Panc1 (cell line): Measurements from ENCODE around the gene ADISSP. TPM values are rescaled to one million over a fixed set of nuclear protein-coding genes. Genes with fewer than 3 reads are reported as not detected.

ENCODE experiments used
- ATAC-seq: fragments of 200-7000 bp; cut with Tn5 transposase; 2 replicates; pipeline ENCODE4 v1.9.1; 2020; ENCODE audit warnings: mild to moderate bottlenecking, moderate library complexity
- BruUV-seq: library from RNA; stranded (reverse); fragments of 400-500 nt; replicated peaks from 2 replicates; lab custom pipeline; 2021; lab: Mats Ljungman, UMichigan
- CTCF ChIA-PET: fragments of 300-600 bp; sonication (Branson Sonifier 250); formaldehyde crosslinking; loops from one replicate; lab custom pipeline; 2022; ENCODE audit warnings: antibody characterized with exemption; lab: Charles Lee
- POLR2A ChIA-PET: fragments of 300-600 bp; sonication (Branson Sonifier 250); formaldehyde crosslinking; loops from one replicate; lab custom pipeline; 2022; ENCODE audit warnings: antibody characterized with exemption; lab: Charles Lee
- DNase-seq: peaks from one replicate; pipeline ENCODE4 v3.0.0-alpha.2; 2010; ENCODE audit warnings: low read depth, low spot score
- H3K27ac ChIP-seq: 2 replicates; pipeline ENCODE4 v1.5.1; 2011; ENCODE audit warnings: mild to moderate bottlenecking, low read length, inconsistent platforms
- H3K27me3 ChIP-seq: fragments of 200-500 bp; sonication (Bioruptor generic); 2 replicates; pipeline ENCODE4 v1.6.0; 2014; ENCODE audit warnings: low read length, inconsistent platforms; ENCODE audit not compliant: control insufficient read depth, insufficient read depth
- H3K36me3 ChIP-seq: fragments of 200-500 bp; sonication (Bioruptor generic); 2 replicates; pipeline ENCODE4 v1.5.1; 2014; ENCODE audit warnings: inconsistent platforms, mild to moderate bottlenecking, low read length, moderate library complexity; ENCODE audit not compliant: control insufficient read depth, insufficient read depth
- H3K4me1 ChIP-seq: 2 replicates; pipeline ENCODE4 v1.5.1; 2011; ENCODE audit warnings: inconsistent platforms, mild to moderate bottlenecking, low read length, moderate library complexity; ENCODE audit not compliant: control insufficient read depth, insufficient read depth
- H3K4me3 ChIP-seq, 2 experiments: 2 replicates each; pipeline ENCODE4 v1.5.1; 2011 to 2012; ENCODE audit warnings: low read depth in 2 of 2, low read length in 2 of 2, mild to moderate bottlenecking in 2 of 2, inconsistent platforms in 1 of 2, moderate library complexity in 1 of 2
- H3K9me3 ChIP-seq: fragments of 200-500 bp; sonication (Bioruptor generic); 2 replicates; pipeline ENCODE4 v1.5.1; 2014; ENCODE audit warnings: low read depth, mild to moderate bottlenecking, inconsistent platforms, low read length, moderate library complexity; ENCODE audit not compliant: control insufficient read depth, insufficient read depth
- POLR2AphosphoS5 ChIP-seq: IDR thresholded peaks from 2 replicates; pipeline ENCODE4 v1.6.1; 2012; ENCODE audit warnings: mild to moderate bottlenecking, low read depth, low read length, moderate library complexity
- SIN3A ChIP-seq: IDR thresholded peaks from 2 replicates; pipeline ENCODE4 v1.6.1; 2012; ENCODE audit warnings: low read depth, mild to moderate bottlenecking, low read length, moderate library complexity, borderline replicate concordance; ENCODE audit not compliant: insufficient read depth
- TCF7L2 ChIP-seq: IDR thresholded peaks from 2 replicates; pipeline ENCODE4 v1.6.1; 2011; ENCODE audit warnings: mild to moderate bottlenecking, low read depth, low read length, inconsistent platforms
- in situ Hi-C: cut with HindIII; loops from 2 replicates; pipeline ENCODE4 v1.10.0; 2016; ENCODE audit warnings: low sequenced_read_pairs, low pct_unique_long_range_greater_than_20kb
- intact Hi-C: fragments of 100-400 bp; cut with micrococcal nuclease; formaldehyde crosslinking; loops from one replicate; pipeline ENCODE4 v1.10.0; 2022; ENCODE audit not compliant: unreplicated experiment
- total RNA-seq: library from RNA; stranded (reverse); gene quantifications from one replicate; pipeline ENCODE4 v1.2.1, GENCODE V29; 2021; ENCODE audit not compliant: unreplicated experiment
- TF ChIP-seq, protein P1 (sequence below): fragments of 450-650 bp; IDR thresholded peaks from 2 replicates; pipeline ENCODE4 v1.5.1; 2017; ENCODE audit warnings: mild to moderate bottlenecking
- TF ChIP-seq, protein P2 (sequence below), 2 experiments: IDR thresholded peaks; 2 replicates each; pipeline ENCODE4 v1.6.1; 2011 to 2012; ENCODE audit warnings: low read depth in 2 of 2, control low read depth in 1 of 2, low read length in 1 of 2, mild to moderate bottlenecking in 1 of 2, moderate library complexity in 1 of 2; ENCODE audit not compliant: insufficient read depth in 1 of 2

The ADISSP gene
- total RNA-seq, 1 experiment from 2014 or later = 100 TPM

DNA sequence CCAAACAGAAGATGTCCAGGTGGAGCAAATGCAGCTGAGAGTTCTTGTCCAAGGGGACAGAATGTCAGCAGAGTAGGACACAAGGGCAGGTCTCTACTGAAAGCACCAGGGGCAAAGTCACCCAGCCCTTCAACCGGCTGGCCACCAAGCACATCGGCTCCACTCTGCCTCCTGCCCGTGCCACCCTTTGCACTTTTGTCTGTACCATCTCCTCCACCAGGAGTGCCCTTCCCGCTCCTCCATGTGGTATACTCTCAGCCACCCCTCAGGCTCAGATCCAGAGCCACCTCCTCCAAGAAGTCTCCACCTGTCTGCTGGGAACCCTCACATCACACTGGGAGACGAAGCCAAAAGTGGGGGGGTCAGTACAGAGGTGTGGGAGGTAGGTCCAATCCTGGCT, 39.2 kb downstream of the ADISSP start:
- no peak for TF ChIP-seq POLR2AphosphoS5
- TF ChIP-seq, protein P1, sequence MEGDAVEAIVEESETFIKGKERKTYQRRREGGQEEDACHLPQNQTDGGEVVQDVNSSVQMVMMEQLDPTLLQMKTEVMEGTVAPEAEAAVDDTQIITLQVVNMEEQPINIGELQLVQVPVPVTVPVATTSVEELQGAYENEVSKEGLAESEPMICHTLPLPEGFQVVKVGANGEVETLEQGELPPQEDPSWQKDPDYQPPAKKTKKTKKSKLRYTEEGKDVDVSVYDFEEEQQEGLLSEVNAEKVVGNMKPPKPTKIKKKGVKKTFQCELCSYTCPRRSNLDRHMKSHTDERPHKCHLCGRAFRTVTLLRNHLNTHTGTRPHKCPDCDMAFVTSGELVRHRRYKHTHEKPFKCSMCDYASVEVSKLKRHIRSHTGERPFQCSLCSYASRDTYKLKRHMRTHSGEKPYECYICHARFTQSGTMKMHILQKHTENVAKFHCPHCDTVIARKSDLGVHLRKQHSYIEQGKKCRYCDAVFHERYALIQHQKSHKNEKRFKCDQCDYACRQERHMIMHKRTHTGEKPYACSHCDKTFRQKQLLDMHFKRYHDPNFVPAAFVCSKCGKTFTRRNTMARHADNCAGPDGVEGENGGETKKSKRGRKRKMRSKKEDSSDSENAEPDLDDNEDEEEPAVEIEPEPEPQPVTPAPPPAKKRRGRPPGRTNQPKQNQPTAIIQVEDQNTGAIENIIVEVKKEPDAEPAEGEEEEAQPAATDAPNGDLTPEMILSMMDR = no peak
- Histone ChIP-seq H3K36me3 (no peaks in the 10 kb centered on the region), H3K27me3 (peaks cover 8% of the 10 kb centered on the region; the same call in 1 of the 2 replicates), H3K9me3 (no peaks in the 10 kb centered on the region), H3K4me1 (0 out of 2 replicates have a peak, but pooled peaks cover 3% of the 10 kb centered on the region), H3K27ac (no peak overlapping the region), H3K4me3 (no peak overlapping the region)
- in situ Hi-C loops (no loop called here), intact Hi-C loops (no loop called here)
- ATAC-seq (0 out of 2 replicates have a peak, but pooled peaks have one; percentile 37), DNase-seq (no peak)
- CTCF ChIA-PET = interaction anchor here (0.6 kb wide), 2 partner anchors 33 to 52 kb away, joined by 3 read pairs; no protein-coding TSS in a partner anchor
- BruUV-seq = no TSS peak
- POLR2A ChIA-PET = no interaction called here

DNA sequence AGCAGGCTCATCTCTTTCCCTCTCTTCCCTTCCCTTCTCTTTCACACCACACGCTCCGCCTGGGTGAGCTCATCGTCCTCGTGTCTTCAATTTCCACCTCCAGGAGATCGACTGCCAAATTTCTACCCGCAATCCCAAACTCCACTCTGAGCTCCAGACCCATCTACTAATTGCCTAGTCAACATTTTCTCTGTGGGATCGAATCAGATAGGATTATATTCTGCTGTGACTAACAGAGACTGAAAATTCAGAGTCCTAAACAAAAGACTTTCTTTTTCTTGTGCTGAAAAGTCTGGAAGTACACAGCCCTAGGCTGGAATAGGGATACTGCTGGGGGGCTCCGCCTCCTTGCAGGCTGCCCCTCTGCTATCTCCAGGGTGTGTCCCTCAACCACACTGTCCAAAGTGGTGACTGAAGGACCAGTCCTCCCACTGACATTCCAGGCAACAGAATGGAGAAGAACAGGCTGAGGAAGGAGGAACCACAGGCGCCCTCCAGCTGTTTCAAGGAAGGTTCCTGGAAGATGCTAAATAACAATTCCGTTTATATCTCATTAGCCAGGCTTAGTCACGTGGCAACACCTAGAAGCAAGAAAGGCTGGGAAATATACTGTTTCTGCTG, 40.0 kb downstream of the ADISSP start:
- CTCF ChIA-PET = no interaction called here
- H3K36me3 ChIP-seq = no peaks in the 10 kb centered on the region
- no peak overlapping the region for H3K27ac ChIP-seq
- BruUV-seq = no TSS peak
- no peaks in the 10 kb centered on the region for H3K9me3 ChIP-seq
- POLR2A ChIA-PET = no interaction called here
- TF ChIP-seq SIN3A = no peak
- no peak for TF ChIP-seq POLR2AphosphoS5
- TF ChIP-seq, protein P2, sequence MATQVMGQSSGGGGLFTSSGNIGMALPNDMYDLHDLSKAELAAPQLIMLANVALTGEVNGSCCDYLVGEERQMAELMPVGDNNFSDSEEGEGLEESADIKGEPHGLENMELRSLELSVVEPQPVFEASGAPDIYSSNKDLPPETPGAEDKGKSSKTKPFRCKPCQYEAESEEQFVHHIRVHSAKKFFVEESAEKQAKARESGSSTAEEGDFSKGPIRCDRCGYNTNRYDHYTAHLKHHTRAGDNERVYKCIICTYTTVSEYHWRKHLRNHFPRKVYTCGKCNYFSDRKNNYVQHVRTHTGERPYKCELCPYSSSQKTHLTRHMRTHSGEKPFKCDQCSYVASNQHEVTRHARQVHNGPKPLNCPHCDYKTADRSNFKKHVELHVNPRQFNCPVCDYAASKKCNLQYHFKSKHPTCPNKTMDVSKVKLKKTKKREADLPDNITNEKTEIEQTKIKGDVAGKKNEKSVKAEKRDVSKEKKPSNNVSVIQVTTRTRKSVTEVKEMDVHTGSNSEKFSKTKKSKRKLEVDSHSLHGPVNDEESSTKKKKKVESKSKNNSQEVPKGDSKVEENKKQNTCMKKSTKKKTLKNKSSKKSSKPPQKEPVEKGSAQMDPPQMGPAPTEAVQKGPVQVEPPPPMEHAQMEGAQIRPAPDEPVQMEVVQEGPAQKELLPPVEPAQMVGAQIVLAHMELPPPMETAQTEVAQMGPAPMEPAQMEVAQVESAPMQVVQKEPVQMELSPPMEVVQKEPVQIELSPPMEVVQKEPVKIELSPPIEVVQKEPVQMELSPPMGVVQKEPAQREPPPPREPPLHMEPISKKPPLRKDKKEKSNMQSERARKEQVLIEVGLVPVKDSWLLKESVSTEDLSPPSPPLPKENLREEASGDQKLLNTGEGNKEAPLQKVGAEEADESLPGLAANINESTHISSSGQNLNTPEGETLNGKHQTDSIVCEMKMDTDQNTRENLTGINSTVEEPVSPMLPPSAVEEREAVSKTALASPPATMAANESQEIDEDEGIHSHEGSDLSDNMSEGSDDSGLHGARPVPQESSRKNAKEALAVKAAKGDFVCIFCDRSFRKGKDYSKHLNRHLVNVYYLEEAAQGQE (IDR thresholded peaks at IDR 0.05; ENCODE audit: insufficient read depth in 1 of 2, low read depth in 2 of 2, low read length in 1 of 2) = no peak
- TF ChIP-seq TCF7L2 = no peak
- TF ChIP-seq, protein P1 = no peak
- H3K27me3 ChIP-seq = peaks cover 8% of the 10 kb centered on the region; the same call in 1 of the 2 replicates
- ATAC-seq (no peak), DNase-seq (no peak)
- 0 out of 2 replicates have a peak, but pooled peaks cover 3% of the 10 kb centered on the region for H3K4me1 ChIP-seq
- in situ Hi-C loops = no loop called here
- no peak overlapping the region for H3K4me3 ChIP-seq
- intact Hi-C loops = no loop called here
